Cerebellar nuclear complex (tissue), 1 donor: ENCODE measurements around the gene EIF3J.
"Not testable (repeated sequence)": the region's sequence is repeated elsewhere in the genome, so short reads cannot be mapped to it uniquely, and the experiment has no call there.

ENCODE experiments used
- DNase-seq, 2 experiments: peaks; one replicate each; lab custom pipeline; 2025; lab: John Stamatoyannopoulos, UW

Gene EIF3J

DNA sequence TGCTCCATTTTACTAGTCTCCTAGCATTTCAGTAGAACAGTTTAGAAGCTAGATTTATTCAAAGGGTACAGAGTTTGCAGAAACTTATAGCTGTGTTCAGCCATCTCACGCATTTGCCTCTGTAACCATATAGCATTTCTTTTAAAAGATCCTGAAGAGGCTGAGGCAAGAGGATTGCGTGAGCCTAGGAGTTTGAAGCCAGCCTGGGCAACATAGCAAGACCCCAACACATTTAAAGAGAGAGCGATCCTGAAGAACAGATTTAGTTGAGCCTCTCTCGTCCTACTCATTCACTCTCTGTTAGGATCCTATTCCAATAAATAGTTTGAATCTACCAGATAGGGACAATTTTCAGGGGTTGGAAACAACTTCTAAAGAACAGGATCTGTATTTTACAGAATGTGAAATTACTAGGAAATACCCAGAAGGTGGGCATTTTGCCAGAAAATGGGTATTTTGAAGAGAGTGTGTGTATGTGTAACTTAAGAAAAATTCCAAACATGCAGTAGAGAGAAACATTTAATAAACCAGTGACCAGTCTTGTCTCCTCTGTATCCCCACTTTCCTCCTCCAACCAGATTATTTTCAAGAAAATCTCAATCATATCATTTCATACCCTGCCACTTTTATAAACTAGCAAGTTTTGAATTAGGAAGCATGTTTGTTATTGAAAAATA is 4.5 kb downstream of the EIF3J start:
- no peak for DNase-seq

DNA sequence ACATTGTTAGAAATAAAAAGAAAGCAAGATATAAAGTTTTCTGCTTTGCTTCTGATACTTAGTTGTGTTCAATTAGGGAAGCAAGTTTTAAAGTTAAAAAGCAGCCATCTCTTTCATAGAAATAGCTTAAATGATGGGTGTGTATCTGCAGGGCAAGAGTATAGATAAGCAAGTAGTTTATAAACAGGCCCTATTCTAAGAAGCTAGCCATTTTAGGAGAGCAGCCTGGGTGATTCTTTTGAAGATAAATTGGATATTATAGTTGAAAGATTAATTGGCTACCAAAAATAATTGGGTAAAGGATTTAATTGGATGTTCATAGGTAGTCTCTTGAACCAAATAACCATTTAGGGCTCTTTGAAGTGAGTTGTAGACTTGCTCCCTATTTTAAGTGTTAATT is 5.6 kb downstream of the EIF3J start:
- no peak for DNase-seq

DNA sequence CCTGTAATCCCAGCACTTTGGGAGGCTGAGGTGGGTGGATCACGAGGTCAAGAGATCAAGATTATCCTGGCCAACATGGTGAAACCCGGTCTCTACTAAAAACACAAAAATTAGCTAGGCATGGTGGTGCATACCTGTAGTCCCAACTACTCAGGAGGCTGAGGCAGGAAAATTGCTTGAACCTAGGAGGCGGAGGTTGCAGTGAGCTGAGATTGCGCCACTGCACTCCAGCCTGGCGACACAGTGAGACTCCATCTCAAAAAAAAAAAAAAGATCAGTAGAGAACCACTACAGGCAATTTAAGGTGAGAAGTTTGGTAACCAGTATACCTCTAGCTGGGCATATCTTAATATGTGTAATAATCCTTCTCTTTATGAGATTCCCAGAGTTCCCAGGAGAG is 7.8 kb downstream of the EIF3J start:
- not testable (repeated sequence) for DNase-seq

DNA sequence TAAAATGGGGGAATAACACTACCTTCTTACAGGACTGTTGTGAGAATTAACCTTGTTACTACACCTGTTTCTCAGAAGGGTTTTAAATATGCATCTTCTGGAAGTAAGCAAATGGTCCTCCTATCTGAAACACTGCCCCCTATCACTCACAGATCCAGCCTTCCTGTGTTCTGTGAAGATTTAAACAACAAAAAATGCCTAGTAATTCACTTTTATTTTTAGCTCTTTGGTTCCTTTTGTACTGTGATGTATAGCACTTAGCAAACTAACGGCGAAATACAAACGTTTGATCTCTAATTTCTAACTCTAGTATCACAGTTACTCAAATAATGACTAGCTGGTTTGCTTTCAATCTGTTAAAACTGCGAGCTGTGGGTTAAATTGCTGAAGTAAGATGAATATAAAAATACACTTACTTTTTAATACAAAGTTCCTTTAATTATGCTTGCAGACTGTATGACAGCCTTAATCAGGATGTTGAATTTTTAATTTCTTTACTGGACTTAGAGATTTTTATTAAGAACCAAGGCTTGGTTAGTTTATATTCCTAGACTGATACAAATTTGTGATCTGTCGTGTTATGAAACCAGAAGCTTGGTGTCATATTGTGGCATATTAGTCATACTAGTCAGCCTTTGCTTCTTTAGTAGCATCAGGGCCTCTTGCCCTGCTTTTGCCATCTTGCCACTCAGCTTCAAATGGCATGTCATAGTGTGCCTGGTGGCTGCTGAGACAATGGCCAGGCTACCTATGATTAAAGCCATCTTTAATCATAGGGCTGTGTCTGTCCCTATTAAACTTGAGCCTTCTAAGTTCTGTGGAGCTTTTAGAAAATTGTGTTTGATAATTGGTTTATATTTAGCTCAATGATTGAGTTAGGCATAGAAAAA is 9.2 kb downstream of the EIF3J start:
- DNase-seq, result no peak

DNA sequence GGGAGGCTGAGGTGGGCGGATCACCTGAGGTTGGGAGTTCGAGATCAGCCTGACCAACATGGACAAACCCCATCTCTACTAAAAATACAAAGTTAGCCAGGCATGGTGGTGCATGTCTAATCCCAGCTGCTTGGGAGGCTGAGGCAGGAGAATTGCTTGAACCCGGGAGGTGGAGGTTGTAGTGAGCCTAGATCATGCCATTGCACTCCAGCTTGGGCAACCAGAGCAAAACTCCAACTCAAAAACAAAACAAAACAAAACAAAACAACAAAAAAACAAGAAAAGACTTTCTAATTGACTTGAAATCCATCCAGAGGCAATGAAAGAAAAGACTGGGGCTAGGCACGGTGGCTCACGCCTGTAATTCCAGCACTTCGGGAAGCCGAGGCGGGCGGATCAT is 12.2 kb downstream of the EIF3J start:
- not testable (repeated sequence) for DNase-seq

DNA sequence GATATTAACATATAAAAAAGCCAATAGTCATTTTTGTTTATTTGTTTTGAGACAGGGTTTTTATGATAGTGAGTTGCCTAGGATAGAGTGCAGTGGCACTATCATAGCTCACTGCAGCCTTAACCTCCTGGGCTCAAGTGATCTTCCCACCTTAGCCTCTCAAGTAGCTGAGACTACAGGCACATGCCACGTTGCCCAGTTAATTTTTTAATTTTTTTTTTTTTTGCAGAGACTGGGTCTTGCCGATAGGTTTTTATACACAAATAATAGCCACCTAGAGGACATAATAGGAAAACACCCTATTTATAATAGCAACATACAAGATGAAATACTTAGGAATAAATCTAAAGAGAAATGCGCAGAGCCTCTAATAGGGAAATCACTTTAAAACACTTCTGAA is 13.3 kb downstream of the EIF3J start:
- DNase-seq, result no peak

DNA sequence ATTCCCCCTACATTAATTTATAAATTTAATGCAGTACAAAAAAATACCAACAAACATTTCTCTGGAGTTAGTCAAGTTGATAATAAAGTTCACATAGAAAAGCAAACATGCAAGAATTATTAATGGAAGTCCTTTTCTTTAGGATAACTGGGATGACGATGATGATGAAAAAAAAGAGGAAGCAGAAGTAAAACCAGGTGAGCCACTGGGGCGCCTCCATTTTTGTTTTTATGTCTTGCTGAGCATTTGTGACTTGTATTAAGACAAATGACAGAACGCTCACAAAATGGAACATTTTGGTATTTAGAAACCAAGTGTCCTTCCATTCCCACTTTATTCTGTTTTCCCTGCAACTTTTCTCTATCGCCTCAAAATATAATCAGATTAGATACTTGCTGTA is 13.8 kb downstream of the EIF3J start:
- DNase-seq, result no peak

DNA sequence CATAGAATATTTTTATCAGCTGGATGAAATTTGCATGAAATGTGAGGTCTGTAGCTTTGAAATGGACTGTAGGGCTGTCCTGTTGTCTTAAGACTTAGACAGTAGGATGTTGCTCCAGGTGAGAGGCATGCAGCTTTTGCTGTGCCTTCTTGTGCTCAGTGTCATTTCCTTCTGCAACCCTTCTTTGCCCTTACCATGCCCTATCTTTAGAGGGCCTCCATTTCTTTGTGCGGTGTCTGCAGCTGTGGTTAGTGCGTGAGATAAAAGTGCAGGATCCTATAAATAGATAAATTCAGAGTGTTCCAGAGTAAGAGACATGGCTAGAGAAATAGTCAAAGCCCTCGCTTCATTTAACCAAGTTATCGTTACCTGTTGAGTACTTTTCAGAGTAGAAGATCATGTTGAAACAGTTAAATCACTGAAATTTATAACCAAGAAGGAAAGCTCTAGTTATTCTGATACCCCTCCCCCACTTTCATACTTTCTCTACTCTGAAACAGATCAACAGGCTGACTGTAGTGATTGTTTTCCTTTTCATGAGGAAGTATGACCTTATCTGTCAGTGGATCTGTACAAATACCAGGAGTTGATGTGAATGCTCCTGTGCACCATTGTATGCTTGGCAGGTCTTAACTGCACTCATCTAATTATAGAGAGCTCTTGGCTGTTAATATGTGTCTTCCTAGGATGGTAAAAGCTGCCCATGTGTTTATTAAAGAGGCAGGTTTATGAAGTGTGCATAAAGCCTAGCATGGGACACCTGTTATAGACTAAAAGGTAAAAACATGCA is 18.2 kb downstream of the EIF3J start:
- no peak for DNase-seq

DNA sequence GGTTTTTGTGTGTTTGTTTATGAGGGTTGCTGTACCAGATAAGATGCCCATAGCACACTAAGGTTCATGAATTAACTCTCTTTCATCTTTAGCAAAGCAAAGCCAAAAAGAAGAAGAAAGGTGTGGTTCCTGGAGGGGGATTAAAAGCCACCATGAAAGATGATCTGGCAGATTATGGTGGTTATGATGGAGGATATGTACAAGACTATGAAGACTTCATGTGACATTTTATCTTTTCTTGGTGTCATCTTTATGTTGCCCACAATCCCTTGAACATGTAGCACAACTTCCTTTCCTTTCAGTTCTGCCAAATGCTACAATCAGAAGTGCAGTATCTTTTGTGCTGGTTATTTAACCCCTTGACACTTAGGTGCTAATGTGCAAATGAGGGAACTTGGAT is 24.0 kb downstream of the EIF3J start:
- not testable (repeated sequence) for DNase-seq

DNA sequence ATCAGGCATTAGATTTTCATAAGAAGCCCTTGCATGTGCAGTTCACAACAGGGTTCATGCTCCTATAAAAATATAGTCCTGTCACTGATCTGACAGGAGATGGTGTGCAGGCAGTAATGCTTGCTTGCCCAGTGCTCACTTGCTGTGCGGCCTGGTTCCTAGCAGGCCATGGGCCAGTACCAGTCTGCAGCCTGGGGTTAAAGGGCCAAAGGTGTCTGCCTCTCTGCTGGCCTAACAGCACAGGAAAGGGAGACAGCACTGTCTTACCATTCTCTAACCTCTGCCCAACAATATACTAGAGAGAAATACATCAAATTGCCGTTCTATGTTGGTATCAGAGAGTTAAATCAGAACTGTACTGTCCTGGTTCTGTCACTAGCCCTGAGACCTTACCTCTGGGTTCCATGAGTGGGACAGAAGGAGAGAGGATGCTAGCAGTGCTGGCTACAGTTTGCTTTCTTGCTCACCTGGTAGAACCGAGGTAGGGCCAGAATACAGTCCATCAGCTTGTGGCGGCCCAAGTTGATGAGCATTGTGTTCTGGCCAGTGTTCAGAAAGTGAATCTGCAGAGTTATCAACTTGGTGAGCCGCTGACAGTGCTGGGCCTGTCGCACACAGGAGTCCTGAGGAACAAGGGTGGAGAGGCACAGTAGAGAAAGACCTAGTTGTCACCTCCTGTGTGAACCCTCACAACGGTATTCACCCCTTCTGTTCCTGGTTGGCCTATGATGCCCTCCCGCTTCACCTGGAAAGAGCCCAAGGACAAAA is 28.6 kb downstream of the EIF3J start:
- no peak for DNase-seq

DNA sequence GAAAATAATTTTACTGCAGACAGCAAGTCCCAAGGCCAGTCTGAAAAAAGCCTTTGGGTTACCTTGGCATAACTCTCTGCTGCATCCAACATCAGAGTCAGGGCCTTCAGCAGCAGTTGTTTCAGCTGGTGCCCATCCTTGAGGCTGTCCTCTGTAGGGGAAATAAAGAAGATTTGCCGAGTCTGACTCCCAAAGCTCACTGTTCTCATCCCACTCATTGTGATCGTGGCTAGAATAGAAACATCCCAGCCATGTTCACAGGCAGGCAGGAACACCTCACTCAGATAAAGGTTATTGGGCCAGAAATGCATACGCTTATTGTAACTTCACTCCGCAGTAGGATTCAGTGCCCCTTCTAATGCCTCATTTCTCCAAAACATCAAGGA is 29.2 kb downstream of the EIF3J start:
- DNase-seq, result no peak

DNA sequence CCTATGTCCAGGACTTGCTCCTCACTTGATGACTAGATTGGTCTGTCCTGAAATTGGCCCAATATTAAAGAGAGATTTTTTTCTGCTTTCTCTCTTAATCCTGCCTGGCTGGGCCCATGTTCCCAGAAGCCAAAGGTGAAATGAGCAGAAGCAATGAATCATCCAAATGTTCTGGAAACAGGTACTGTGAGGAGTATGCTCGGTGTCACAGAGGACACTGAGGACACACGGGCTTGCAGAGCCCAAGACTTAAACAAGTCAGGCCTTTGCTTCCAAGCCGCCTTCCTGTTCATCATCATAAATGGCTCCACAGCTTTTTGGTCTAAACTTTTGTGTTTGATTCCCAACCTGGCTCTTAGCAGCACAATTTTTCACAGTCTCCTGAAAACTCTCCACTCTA is 31.4 kb downstream of the EIF3J start:
- DNase-seq, result no peak

DNA sequence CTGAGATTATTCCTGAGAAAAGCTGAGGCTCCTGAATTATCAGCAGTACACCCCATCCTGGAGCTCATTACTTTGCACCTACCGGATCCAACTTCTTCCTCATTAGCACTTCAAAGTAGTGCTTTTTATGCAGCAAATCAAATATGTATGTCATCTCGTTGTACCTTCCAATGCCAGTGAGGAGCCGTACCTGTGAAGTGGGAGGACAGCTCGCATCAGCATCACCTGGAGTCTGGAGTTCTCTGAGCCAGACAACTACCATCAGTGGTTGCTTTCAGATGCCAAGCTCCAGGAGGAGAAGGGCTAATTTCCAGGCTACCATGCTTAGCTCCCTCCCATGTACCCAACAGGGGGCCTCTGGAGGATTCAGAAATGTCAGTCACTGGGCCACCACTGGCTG is 32.4 kb downstream of the EIF3J start:
- DNase-seq, result no peak

DNA sequence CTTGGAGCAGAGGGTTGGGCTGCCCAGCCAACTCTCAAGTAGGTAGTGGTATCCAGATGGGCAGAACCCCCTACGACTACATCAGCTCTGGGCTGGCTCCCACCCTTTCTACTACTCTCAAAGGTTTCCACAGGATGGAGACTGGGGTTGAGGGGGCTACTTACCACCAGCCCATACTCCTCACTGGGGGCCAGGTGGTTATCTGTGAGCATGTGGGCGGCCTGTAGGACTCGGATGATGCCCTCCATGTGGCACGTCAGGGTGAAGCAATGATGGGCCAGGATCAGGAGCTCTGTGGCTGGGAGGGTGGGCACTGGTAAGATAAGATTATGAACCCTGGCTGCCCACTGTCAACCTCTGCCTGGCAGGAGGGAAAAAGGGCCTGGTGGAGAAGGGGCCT is 33.4 kb downstream of the EIF3J start:
- no peak for DNase-seq

DNA sequence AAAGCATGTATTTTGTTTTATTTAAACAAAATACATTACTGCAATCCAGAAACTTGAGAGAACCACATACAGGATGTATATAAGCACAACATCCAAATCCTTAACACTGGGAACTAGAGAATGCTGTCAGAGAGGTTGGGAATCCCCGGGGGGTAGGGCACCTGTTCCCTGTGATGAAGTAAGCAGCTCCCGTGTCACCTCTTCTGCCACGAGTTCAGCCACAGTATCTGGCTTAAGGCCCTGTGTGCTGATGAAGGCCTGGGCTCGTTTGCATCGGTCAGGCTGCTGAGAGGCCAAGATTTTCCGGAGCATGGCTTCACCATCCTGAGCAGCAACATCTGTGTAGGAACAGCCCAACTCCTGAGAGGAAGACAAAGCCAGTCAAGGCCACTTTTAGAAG is 36.4 kb downstream of the EIF3J start:
- no peak for DNase-seq

DNA sequence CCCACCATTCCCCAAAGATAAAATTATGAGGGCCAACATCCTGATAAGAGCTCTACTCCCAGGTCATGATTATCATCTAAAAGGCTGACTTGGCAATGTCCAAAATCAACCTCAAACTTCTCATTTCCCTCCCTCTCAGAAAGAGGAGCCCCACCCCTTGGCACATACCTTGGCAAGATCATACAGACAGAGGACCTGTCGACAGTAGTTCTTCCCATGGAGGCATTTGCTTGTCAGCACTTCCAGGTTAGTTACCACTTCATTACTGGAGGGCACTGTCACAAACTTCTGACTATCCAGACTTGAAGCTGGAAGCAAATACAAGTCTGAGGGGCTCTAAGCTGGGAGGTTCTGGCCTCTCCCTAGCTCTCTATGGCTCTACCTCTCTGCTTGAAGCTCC is 37.8 kb downstream of the EIF3J start:
- DNase-seq, result no peak

DNA sequence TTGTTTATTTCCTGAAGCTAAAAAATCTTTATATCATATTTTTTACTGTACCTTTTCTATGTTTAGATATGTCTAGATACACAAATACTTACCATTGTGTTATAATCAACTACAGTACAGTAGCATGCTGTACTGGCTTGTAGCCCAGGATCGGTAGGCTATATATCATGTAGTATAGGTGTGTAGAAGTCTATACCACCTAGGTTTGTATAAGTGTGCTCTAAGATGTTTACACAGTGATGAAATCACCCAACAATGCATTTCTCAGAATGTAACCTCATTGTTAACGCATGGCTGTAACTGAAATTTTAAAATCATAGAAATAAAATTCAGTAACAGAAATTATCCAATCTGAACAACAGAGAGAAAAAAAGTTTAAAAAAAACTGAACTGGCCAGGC is 43.2 kb downstream of the EIF3J start:
- DNase-seq, result no peak

DNA sequence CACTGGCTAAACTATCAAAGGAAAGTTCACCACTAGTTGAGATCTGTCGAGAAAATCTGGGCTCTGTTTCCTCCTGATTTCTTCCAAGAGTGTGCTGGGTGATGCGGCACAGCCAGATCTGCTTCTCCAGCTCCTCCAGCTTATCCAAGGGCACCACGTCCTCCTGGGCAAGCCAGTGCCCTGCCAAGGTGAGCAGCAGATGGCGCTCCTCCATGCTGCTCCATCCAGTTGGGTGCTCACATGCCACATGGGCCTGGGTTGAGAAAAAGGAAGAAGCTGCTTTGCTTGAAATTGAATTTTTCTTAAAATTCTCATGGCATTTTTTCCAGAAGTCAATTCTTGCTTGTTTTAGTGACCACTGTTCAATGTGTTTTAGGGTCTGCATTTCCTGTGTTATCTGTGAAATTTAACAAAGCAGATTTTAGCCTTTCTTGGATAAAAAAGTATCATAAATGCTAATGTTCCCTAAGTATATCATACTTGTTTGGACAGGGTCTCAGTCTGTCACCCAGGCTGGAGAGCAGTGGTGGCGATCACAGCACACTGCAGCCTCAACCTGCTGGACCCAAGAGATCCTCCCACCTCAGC is 47.3 kb downstream of the EIF3J start:
- DNase-seq, result no peak

DNA sequence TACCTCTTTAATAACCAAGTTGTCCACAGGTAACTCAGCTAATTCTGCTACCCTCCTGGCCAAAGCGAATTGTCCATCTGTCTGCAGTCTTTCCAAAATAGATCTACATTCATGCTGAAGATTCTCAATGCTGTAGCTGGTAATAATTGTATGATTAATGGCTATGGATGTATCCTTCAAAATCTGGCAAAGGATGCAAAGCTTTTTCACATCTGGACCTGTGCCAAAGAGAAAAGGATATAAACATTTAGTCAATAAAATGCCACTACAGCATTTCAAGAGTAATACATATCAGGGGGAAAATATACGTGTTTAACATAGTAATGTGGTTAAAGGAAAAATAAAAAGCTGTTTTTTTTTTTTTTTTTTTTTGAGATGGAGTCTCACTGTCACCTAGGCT is 48.7 kb downstream of the EIF3J start:
- DNase-seq, result no peak

DNA sequence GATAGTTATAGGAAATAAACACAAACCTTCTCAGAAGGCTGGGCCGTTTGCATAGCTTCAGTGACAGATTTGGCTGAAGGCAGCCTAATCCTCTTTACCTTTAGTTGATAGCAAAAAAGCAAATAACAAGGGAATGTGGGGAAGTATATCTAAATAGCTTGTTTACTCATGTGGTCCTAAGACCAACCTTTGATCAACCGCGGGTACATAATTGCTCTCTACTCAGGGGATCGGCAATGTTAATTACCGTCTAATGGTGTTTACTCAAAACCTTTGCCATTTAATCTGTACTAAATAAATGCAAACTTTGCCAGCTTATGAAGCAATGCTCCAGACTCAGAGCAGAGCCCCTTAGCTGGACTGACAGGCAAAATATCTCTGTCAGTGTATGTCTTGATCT is 51.6 kb downstream of the EIF3J start:
- no peak for DNase-seq

DNA sequence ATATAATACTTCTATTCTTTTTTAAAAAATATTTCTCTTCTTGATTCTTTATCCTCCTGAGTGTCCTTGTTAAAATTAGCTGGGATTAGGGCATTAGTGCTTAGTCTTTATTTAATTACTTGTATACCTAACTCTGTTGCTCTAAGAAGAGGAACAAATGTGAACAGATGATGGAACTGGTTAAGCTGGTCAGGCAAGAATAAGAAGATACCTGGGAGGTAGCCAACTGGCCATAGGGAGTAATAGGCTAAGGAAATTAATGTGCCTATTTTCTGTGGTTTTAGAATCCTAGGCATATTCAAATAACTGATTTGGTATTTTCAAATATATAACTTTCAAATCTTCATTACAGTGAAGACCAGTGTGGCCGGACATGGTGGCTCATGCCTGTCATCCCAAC is 54.4 kb downstream of the EIF3J start:
- DNase-seq, result no peak
